Glutamatergic neuron (in vitro differentiated cells): ENCODE results near the gene SLC5A5. TPM values are rescaled to one million over a fixed set of nuclear protein-coding genes. Genes with fewer than 3 reads are reported as not detected.
"Not testable (repeated sequence)": the region's sequence is repeated elsewhere in the genome, so short reads cannot be mapped to it uniquely, and the experiment has no call there.

Experiments
- DNase-seq: peaks from one replicate; pipeline ENCODE4 v3.0.0; 2022
- H3K27ac Mint-ChIP-seq: one replicate; pipeline ENCODE4 v1.8.0; 2020; ENCODE audit warnings: mild to moderate bottlenecking, mixed read lengths, inconsistent platforms; ENCODE audit not compliant: unreplicated experiment
- H3K27me3 Mint-ChIP-seq: one replicate; pipeline ENCODE4 v1.8.0; 2020; ENCODE audit warnings: mild to moderate bottlenecking, moderate library complexity, mixed read lengths, inconsistent platforms; ENCODE audit not compliant: unreplicated experiment
- H3K36me3 Mint-ChIP-seq: one replicate; pipeline ENCODE4 v1.8.0; 2020; ENCODE audit warnings: mild to moderate bottlenecking, mixed read lengths, inconsistent platforms; ENCODE audit not compliant: unreplicated experiment
- H3K4me1 Mint-ChIP-seq: one replicate; pipeline ENCODE4 v1.8.0; 2020; ENCODE audit warnings: mild to moderate bottlenecking, low read depth, mixed read lengths, inconsistent platforms; ENCODE audit not compliant: unreplicated experiment
- H3K4me3 Mint-ChIP-seq: one replicate; pipeline ENCODE4 v1.8.0; 2020; ENCODE audit warnings: mild to moderate bottlenecking, mixed read lengths, inconsistent platforms; ENCODE audit not compliant: unreplicated experiment
- H3K9me3 Mint-ChIP-seq: one replicate; pipeline ENCODE4 v1.8.0; 2020; ENCODE audit warnings: mild to moderate bottlenecking, moderate library complexity, mixed read lengths, inconsistent platforms; ENCODE audit not compliant: unreplicated experiment
- CTCF ChIP-seq: fragments of 200-600 bp; sonication (generic); IDR thresholded peaks from one replicate; pipeline ENCODE4 v1.5.0; 2021; ENCODE audit not compliant: partially characterized antibody, unreplicated experiment
- total RNA-seq: library from RNA; stranded (reverse); fragmentation: NEBNext Ultra II Directional; extraction: Animal tissue kit (Norgen Biotek cat#: 25700); gene quantifications from one replicate; pipeline ENCODE4 v1.2.1, GENCODE V29; 2021; ENCODE audit not compliant: unreplicated experiment

Gene SLC5A5
- total RNA-seq, 1 donor from 2014 or later, result 4.3 TPM

GRCh38 chr19:17877696-17878095 lies 6.0 kb downstream of the SLC5A5 start:
- H3K4me3 Mint-ChIP-seq, result no peak overlapping the region
- H3K9me3 Mint-ChIP-seq, result peaks cover 3% of the 10 kb centered on the region
- H3K4me1 Mint-ChIP-seq, result peaks cover 2% of the 10 kb centered on the region
- no peak overlapping the region for H3K27ac Mint-ChIP-seq
- no peak for TF ChIP-seq CTCF
- H3K27me3 Mint-ChIP-seq, result peaks cover 2% of the 10 kb centered on the region
- H3K36me3 Mint-ChIP-seq, result no peaks in the 10 kb centered on the region
- no peak for DNase-seq

- TF ChIP-seq CTCF, result no peak
- Mint-ChIP-seq H3K36me3 (no peaks in the 10 kb centered on the region), H3K4me3 (no peak overlapping the region), H3K9me3 (peaks cover 5% of the 10 kb centered on the region), H3K27ac (no peak overlapping the region), H3K27me3 (peaks cover 3% of the 10 kb centered on the region), H3K4me1 (peaks cover 2% of the 10 kb centered on the region)
- DNase-seq, result no peak
Observed at GRCh38 chr19:17879466-17879865, 7.7 kb downstream of the SLC5A5 start.

- no peak overlapping the region for H3K4me3 Mint-ChIP-seq
- peaks cover 4% of the 10 kb centered on the region for H3K9me3 Mint-ChIP-seq
- H3K27ac Mint-ChIP-seq, result peak overlapping the region; percentile 75
- H3K4me1 Mint-ChIP-seq, result peaks cover 2% of the 10 kb centered on the region
- peaks cover 3% of the 10 kb centered on the region for H3K27me3 Mint-ChIP-seq
- no peaks in the 10 kb centered on the region for H3K36me3 Mint-ChIP-seq
- no peak for DNase-seq
- no peak for TF ChIP-seq CTCF
Observed at GRCh38 chr19:17881701-17882100, 10.0 kb downstream of the SLC5A5 start.

GRCh38 chr19:17883627-17884410 lies 12.1 kb downstream of the SLC5A5 start:
- Mint-ChIP-seq H3K27me3 (peaks cover 3% of the 10 kb centered on the region), H3K36me3 (no peaks in the 10 kb centered on the region), H3K9me3 (peaks cover 6% of the 10 kb centered on the region), H3K4me3 (no peak overlapping the region), H3K27ac (no peak overlapping the region), H3K4me1 (peaks cover 2% of the 10 kb centered on the region)
- no peak for TF ChIP-seq CTCF
- no peak for DNase-seq

- peaks cover 4% of the 10 kb centered on the region for H3K9me3 Mint-ChIP-seq
- no peak overlapping the region for H3K27ac Mint-ChIP-seq
- H3K36me3 Mint-ChIP-seq, result no peaks in the 10 kb centered on the region
- peaks cover 2% of the 10 kb centered on the region for H3K4me1 Mint-ChIP-seq
- H3K27me3 Mint-ChIP-seq, result peaks cover 5% of the 10 kb centered on the region
- H3K4me3 Mint-ChIP-seq, result no peak overlapping the region
- TF ChIP-seq CTCF, result no peak
- DNase-seq, result no peak
Observed at GRCh38 chr19:17886515-17886914, 14.8 kb downstream of the SLC5A5 start.

GRCh38 chr19:17887221-17887620 lies 15.5 kb downstream of the SLC5A5 start:
- H3K4me3 Mint-ChIP-seq, H3K27ac Mint-ChIP-seq, H3K4me1 Mint-ChIP-seq, DNase-seq, H3K36me3 Mint-ChIP-seq, H3K27me3 Mint-ChIP-seq, H3K9me3 Mint-ChIP-seq: not testable (repeated sequence)
